Neural cell (in vitro differentiated cells): Measurements from ENCODE around the gene ASPSCR1. TPM values are rescaled to one million over a fixed set of nuclear protein-coding genes. Genes with fewer than 3 reads are reported as not detected.

ENCODE experiments used
- H2AFZ ChIP-seq: fragments of 200-600, 300-800 bp; sonication (generic), shearing (Covaris generic); 2 replicates; pipeline ENCODE4 v1.6.0; 2014; ENCODE audit warnings: low read depth, mild to moderate bottlenecking, antibody characterized with exemption, low read length, moderate library complexity
- H3F3A ChIP-seq: fragments of 200-600 bp; shearing (Covaris generic); 2 replicates; pipeline ENCODE4 v1.6.1; 2016; ENCODE audit warnings: mild to moderate bottlenecking, moderate library complexity, mixed read lengths, antibody characterized with exemption, low read length; ENCODE audit not compliant: insufficient read depth, poor library complexity, severe bottlenecking
- H3K27ac ChIP-seq: fragments of 200-600, 300-800 bp; sonication (generic), shearing (Covaris generic); 2 replicates; pipeline ENCODE4 v1.5.1; 2014; ENCODE audit warnings: mild to moderate bottlenecking, low read length, moderate library complexity
- H3K27me3 ChIP-seq: fragments of 300-800, 200-600 bp; sonication (generic), shearing (Covaris generic); 2 replicates; pipeline ENCODE4 v1.6.0; 2014; ENCODE audit warnings: mild to moderate bottlenecking, low read depth, low read length, moderate library complexity; ENCODE audit not compliant: insufficient read depth
- H3K36me3 ChIP-seq: fragments of 300-800, 200-600 bp; sonication (generic), shearing (Covaris generic); 2 replicates; pipeline ENCODE4 v1.5.1; 2014; ENCODE audit warnings: mild to moderate bottlenecking, antibody characterized with exemption, low read length, moderate library complexity; ENCODE audit not compliant: insufficient read depth
- H3K4me2 ChIP-seq: fragments of 300-800, 200-600 bp; sonication (generic), shearing (Covaris generic); 2 replicates; pipeline ENCODE4 v1.6.0; 2014; ENCODE audit warnings: mild to moderate bottlenecking, low read length
- H3K4me3 ChIP-seq: fragments of 300-800, 200-600 bp; sonication (generic), shearing (Covaris generic); 2 replicates; pipeline ENCODE4 v1.5.1; 2014; ENCODE audit warnings: mild to moderate bottlenecking, low read length, moderate library complexity
- H3K79me2 ChIP-seq: fragments of 200-600 bp; shearing (Covaris generic); replicated peaks from 2 replicates; pipeline ENCODE4 v1.6.0; 2014; ENCODE audit warnings: mild to moderate bottlenecking, low read length, moderate library complexity; ENCODE audit not compliant: insufficient read depth
- H3K9ac ChIP-seq: fragments of 300-800, 200-600 bp; sonication (generic), shearing (Covaris generic); 2 replicates; pipeline ENCODE4 v1.6.1; 2016; ENCODE audit warnings: mild to moderate bottlenecking, low read length, mixed read lengths
- H3K9me2 ChIP-seq: fragments of 200-600 bp; shearing (Covaris generic); 2 replicates; pipeline ENCODE4 v1.6.1; 2016; ENCODE audit warnings: mild to moderate bottlenecking, low read length, mixed read lengths; ENCODE audit not compliant: insufficient read depth
- H3K9me3 ChIP-seq: fragments of 200-600, 300-800 bp; sonication (generic), shearing (Covaris generic); 2 replicates; pipeline ENCODE4 v1.6.1; 2016; ENCODE audit warnings: mild to moderate bottlenecking, mixed run types, low read length, moderate library complexity, mixed read lengths
- H4K20me1 ChIP-seq: fragments of 200-600 bp; shearing (Covaris generic); 2 replicates; pipeline ENCODE4 v1.6.1; 2016; ENCODE audit warnings: mild to moderate bottlenecking, mixed run types; ENCODE audit not compliant: insufficient read depth
- EP300 ChIP-seq: fragments of 450-650 bp; conservative IDR thresholded peaks from 2 replicates; pipeline ENCODE4 v1.6.1; 2014; ENCODE audit warnings: antibody characterized with exemption, mild to moderate bottlenecking, moderate library complexity; ENCODE audit not compliant: poor library complexity, severe bottlenecking
- EZH2 ChIP-seq: fragments of 200-600, 300-800 bp; shearing (Covaris generic), sonication (generic); IDR thresholded peaks from 2 replicates; pipeline ENCODE4 v1.6.1; 2014; ENCODE audit warnings: antibody characterized with exemption, low read length, borderline replicate concordance, mild to moderate bottlenecking; ENCODE audit not compliant: insufficient read depth, poor library complexity, severe bottlenecking
- MXI1 ChIP-seq: fragments of 450-650 bp; conservative IDR thresholded peaks from 2 replicates; pipeline ENCODE4 v1.6.1; 2014; ENCODE audit warnings: antibody characterized with exemption, mild to moderate bottlenecking; ENCODE audit not compliant: poor library complexity, severe bottlenecking
- POLR2AphosphoS5 ChIP-seq: IDR thresholded peaks from 2 replicates; pipeline ENCODE4 v1.6.1; 2012
- RAD21 ChIP-seq: fragments of 450-650 bp; conservative IDR thresholded peaks from 2 replicates; pipeline ENCODE4 v1.6.1; 2014; ENCODE audit warnings: antibody characterized with exemption, mild to moderate bottlenecking, moderate library complexity
- SMC3 ChIP-seq: fragments of 450-650 bp; conservative IDR thresholded peaks from 2 replicates; pipeline ENCODE4 v1.6.1; 2014; ENCODE audit warnings: antibody characterized with exemption, mild to moderate bottlenecking, moderate library complexity; ENCODE audit not compliant: poor library complexity
- TAF1 ChIP-seq: IDR thresholded peaks from 2 replicates; pipeline ENCODE4 v1.6.1; 2012; ENCODE audit warnings: low read depth
- polyA plus RNA-seq: library from polyadenylated mRNA; depleted of rRNA; stranded (reverse); fragments of >200 nt; gene quantifications from 2 replicates; pipeline ENCODE4 v1.2.3, GENCODE V29; 2014
- TF ChIP-seq, protein P1 (sequence below): IDR thresholded peaks from 2 replicates; pipeline ENCODE4 v1.6.1; 2012; ENCODE audit warnings: borderline replicate concordance
- TF ChIP-seq, protein P2 (sequence below): fragments of 450-650 bp; IDR thresholded peaks from 2 replicates; pipeline ENCODE4 v1.5.1; 2014; ENCODE audit warnings: antibody characterized with exemption, mild to moderate bottlenecking, moderate library complexity; ENCODE audit not compliant: poor library complexity, severe bottlenecking

ASPSCR1 gene
- polyA plus RNA-seq, 1 donor from 2014 or later: 28.0 TPM

DNA sequence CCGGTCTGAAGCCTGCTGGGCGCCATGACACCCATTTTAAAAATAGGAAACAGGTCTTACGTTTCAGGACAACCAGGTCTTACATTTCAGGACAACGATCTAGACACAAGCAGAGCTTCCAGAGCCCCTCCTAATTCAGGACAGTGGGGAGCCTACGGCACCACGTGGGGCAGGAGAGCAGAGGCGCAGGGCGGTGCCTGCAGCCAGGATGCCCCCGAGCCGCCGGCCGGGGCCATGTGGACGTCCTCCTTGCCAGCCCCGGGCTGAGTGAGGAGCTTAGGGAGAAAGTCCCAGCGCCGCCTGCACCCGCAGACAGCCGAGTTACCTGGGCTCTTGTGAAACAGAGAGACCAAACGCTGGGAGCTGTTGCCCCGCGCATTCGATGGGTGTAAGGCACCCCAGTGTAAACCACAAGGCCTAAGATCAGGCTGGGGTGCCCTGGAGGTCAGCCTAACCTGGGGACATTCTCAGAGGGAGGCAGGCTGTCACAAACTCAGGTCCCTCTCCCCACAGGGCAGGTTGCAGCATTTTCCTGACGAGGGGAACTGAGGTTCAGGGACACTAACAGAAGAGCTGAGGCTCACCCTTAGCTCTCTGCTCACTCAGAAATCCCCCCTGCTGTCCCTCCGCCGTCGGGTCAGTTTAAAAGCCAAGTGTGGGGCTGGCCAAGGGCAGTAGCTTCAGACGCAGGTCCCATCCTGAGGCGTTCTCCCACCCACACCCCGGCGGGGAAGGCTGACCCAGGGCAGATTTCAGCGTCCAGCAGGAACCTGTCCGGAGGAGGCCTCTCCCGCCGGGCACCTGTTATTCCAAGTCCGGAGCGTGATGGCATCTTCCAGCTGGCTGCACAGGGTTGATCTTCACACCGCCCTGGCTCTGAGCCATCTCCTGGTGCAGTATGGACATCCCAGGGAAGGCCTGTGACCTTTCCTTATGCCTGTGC is 14.7 kb upstream of the ASPSCR1 start:
- no peaks in the 10 kb centered on the region for H3K9me2 ChIP-seq
- no peak overlapping the region for H2AFZ ChIP-seq
- H3K27ac ChIP-seq: no peak overlapping the region
- H3K9ac ChIP-seq: no peak overlapping the region
- peaks cover 55% of the 10 kb centered on the region for H3K27me3 ChIP-seq
- no peaks in the 10 kb centered on the region for H3F3A ChIP-seq
- TF ChIP-seq EZH2 (no peak), EP300 (no peak), MXI1 (no peak), TAF1 (no peak), POLR2AphosphoS5 (no peak), RAD21 (no peak), SMC3 (no peak)
- TF ChIP-seq, protein P1, sequence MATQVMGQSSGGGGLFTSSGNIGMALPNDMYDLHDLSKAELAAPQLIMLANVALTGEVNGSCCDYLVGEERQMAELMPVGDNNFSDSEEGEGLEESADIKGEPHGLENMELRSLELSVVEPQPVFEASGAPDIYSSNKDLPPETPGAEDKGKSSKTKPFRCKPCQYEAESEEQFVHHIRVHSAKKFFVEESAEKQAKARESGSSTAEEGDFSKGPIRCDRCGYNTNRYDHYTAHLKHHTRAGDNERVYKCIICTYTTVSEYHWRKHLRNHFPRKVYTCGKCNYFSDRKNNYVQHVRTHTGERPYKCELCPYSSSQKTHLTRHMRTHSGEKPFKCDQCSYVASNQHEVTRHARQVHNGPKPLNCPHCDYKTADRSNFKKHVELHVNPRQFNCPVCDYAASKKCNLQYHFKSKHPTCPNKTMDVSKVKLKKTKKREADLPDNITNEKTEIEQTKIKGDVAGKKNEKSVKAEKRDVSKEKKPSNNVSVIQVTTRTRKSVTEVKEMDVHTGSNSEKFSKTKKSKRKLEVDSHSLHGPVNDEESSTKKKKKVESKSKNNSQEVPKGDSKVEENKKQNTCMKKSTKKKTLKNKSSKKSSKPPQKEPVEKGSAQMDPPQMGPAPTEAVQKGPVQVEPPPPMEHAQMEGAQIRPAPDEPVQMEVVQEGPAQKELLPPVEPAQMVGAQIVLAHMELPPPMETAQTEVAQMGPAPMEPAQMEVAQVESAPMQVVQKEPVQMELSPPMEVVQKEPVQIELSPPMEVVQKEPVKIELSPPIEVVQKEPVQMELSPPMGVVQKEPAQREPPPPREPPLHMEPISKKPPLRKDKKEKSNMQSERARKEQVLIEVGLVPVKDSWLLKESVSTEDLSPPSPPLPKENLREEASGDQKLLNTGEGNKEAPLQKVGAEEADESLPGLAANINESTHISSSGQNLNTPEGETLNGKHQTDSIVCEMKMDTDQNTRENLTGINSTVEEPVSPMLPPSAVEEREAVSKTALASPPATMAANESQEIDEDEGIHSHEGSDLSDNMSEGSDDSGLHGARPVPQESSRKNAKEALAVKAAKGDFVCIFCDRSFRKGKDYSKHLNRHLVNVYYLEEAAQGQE: no peak
- TF ChIP-seq, protein P2, sequence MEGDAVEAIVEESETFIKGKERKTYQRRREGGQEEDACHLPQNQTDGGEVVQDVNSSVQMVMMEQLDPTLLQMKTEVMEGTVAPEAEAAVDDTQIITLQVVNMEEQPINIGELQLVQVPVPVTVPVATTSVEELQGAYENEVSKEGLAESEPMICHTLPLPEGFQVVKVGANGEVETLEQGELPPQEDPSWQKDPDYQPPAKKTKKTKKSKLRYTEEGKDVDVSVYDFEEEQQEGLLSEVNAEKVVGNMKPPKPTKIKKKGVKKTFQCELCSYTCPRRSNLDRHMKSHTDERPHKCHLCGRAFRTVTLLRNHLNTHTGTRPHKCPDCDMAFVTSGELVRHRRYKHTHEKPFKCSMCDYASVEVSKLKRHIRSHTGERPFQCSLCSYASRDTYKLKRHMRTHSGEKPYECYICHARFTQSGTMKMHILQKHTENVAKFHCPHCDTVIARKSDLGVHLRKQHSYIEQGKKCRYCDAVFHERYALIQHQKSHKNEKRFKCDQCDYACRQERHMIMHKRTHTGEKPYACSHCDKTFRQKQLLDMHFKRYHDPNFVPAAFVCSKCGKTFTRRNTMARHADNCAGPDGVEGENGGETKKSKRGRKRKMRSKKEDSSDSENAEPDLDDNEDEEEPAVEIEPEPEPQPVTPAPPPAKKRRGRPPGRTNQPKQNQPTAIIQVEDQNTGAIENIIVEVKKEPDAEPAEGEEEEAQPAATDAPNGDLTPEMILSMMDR: no peak
- no peaks in the 10 kb centered on the region for H4K20me1 ChIP-seq
- H3K4me2 ChIP-seq: no peak overlapping the region
- H3K9me3 ChIP-seq: no peaks in the 10 kb centered on the region
- no peaks in the 10 kb centered on the region for H3K36me3 ChIP-seq
- no peak overlapping the region for H3K4me3 ChIP-seq
- H3K79me2 ChIP-seq: no peaks in the 10 kb centered on the region

DNA sequence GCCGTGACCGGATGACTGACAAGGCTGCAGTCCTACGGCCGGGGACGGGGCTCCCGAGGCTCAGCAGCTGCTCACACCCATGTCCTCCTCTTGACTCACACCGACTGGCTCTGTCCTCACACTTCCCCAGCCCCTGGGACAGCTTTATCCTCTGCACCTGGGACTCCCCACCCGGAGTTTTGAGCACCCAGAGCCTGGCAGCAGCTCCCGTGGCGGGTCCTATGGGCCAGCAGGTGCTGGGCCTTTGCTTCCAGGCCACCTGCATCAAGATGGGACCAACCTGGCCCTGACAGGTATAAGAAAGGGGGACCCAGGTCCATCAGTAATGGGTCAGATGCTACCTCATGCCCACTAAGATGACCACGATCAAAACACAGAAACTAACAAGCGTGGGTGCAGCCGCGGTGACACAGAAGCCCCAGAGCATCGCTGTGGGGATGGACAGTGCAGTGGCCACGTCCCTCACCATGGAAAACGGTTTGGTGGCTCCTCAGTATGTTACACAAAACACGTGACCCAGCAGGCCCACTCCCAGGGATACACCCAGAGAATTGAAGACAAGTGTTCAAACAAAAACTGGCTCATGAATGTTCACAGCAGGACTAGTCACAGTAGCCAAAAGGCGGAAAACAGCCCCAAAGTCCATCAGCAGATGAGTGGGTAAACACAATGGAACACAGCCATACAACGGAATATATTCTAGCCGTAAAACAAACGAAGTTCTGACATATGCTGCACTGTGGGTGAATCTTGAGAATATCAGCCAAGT is 13.2 kb upstream of the ASPSCR1 start:
- Histone ChIP-seq H3F3A (no peaks in the 10 kb centered on the region), H3K27ac (no peak overlapping the region), H3K9ac (no peak overlapping the region), H3K9me2 (no peaks in the 10 kb centered on the region), H3K4me2 (no peak overlapping the region), H3K27me3 (peaks cover 40% of the 10 kb centered on the region), H3K79me2 (no peaks in the 10 kb centered on the region), H3K4me3 (no peak overlapping the region), H3K36me3 (no peaks in the 10 kb centered on the region), H4K20me1 (no peaks in the 10 kb centered on the region), H3K9me3 (no peaks in the 10 kb centered on the region), H2AFZ (no peak overlapping the region)
- TF ChIP-seq EZH2 (no peak), POLR2AphosphoS5 (no peak), SMC3 (no peak), EP300 (no peak), MXI1 (no peak), TAF1 (no peak), RAD21 (no peak)
- TF ChIP-seq, protein P1: no peak
- TF ChIP-seq, protein P2: no peak
